HG03354 (cell line): ENCODE data around the gene ABCA7.
A peak's percentile ranks its signal among the peaks of the same experiment; 100 is the strongest.

ENCODE experiments used
- ATAC-seq: cut with Tn5 transposase; IDR thresholded peaks from one replicate; pipeline ENCODE4 v1.9.1; 2021; ENCODE audit warnings: mild to moderate bottlenecking; ENCODE audit not compliant: unreplicated experiment, poor library complexity, severe bottlenecking

ABCA7 gene

DNA sequence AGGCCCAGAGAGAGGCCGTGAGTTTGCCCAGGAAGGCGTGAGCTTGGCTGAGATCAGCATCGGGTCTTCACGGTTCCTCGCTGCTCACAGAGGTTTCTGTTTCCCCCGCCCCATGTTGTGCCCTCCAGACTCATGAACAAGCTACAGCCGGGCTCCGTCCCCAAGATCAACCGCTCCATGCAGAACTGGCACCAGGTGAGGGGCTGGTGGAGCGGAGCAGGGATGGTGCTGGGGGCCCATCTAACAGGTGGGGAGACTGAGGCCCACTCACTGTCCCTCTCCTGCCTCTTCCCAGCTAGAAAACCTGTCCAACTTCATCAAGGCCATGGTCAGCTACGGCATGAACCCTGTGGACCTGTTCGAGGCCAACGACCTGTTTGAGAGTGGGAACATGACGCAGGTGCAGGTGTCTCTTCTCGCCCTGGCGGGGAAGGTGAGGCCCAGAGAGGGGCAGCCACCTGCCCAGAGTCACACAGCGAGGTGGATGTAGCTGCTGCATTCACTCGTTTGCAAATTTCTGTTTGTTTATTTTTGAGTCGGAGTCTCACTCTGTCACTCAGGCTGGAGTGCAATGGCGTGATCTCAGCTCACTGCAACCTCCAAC lies 7.5 kb upstream of the ABCA7 start:
- ATAC-seq = no peak

DNA sequence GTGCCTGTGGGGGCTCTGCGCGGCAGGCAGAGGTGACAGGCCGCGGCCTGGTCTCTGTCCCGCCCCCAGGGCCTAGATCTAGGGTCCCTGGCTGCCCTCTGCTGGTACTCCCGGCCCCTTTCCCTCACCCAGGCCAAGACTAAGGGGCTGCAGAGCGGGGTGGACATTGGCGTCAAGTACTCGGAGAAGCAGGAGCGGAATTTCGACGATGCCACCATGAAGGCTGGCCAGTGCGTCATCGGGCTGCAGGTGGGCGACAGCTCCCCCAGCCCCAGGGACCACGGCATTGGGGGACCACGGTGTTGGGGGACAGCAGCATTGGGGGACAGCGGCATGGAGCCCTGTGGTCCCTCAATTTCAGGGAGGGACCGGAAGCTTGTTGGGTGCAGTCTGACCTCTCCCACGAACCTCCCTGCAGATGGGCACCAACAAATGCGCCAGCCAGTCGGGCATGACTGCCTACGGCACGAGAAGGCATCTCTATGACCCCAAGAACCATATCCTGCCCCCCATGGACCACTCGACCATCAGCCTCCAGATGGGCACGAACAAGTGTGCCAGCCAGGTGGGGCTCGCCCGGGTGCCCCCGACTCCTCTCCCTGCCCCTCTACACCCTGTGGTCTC lies 3.8 kb upstream of the ABCA7 start:
- no peak for ATAC-seq

GRCh38 chr19:1037621-1038064 lies 2.3 kb upstream of the ABCA7 start:
- ATAC-seq = no peak

- ATAC-seq = no peak
Observed at GRCh38 chr19:1038978-1039645, 795 bp upstream of the ABCA7 start.

DNA sequence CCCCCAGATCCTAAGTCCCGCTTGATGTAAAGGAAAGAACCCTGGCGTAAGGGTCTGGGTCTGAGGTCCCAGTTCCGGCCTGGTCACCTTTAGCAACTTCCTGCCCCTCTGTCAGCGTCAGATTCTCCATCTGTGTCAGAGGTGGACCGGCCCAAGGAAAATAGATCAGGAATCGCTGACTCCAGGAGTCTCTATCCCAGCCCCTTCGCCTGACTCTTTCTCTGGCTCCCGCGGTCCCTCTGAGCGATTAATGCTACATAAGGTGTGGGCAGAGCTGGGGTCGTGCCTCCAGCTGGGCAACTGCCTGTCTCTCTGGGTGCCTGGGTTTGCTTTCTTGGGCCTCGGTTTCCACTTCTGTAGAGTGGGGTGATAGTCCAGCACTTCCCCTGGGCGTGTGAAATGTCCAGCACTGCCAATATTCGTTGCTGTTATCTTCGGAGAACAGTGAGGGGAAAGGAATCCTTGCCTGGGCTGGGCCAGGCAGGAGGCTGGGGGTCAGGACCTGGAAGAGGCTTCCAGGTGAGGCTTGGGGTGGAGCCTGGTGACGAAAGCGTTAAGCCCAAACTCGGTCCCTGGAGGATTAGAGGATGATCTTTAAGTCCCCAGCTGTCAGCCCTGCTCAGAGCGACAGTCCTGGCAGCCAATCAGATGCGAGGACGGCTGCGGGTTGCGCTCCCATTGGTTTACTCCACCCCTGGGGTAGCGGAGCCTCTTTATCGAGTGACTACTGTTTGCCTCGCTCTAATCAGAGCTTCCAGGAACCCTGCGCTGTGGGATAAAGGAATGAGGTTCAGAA lies 767 bp downstream of the ABCA7 start:
- ATAC-seq = peak; percentile 47

GRCh38 chr19:1041272-1041834 lies 1.4 kb downstream of the ABCA7 start:
- ATAC-seq = no peak

- ATAC-seq = no peak
Observed at GRCh38 chr19:1041835-1042685, 2.2 kb downstream of the ABCA7 start.

DNA sequence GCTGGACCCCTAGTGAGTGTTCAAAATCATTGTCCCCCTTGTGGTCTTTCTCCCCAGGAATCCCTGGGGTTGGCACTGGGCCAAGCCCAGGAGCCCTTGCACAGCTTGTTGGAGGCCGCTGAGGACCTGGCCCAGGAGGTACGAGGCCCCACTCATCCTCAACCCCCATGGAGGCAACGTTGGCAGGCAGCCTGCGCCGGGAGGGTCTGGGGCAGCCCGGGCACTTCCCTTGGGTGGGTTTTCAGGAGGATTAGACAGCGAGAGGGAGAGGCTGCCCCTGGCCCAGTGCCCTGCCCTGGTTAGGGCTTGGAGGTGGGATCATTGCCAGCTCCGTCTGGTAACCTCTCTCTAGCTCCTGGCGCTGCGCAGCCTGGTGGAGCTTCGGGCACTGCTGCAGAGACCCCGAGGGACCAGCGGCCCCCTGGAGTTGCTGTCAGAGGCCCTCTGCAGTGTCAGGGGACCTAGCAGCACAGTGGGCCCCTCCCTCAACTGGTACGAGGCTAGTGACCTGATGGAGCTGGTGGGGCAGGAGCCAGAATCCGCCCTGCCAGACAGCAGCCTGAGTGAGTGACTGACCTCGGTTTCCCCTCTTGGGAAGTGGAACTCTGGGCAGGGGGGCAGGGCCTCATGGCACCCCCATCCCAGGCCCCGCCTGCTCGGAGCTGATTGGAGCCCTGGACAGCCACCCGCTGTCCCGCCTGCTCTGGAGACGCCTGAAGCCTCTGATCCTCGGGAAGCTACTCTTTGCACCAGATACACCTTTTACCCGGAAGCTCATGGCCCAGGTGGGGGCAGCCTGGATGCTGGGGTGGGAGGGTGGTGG lies 3.0 kb downstream of the ABCA7 start:
- ATAC-seq = no peak

GRCh38 chr19:1045247-1045603 lies 5.3 kb downstream of the ABCA7 start:
- peak; percentile 40 for ATAC-seq

- ATAC-seq = no peak
Observed at GRCh38 chr19:1046117-1046626, 6.3 kb downstream of the ABCA7 start.

- no peak for ATAC-seq
Observed at GRCh38 chr19:1046836-1047695, 7.2 kb downstream of the ABCA7 start.

GRCh38 chr19:1047696-1048147 lies 7.8 kb downstream of the ABCA7 start:
- ATAC-seq = no peak

- no peak for ATAC-seq
Observed at GRCh38 chr19:1049106-1049505, 9.2 kb downstream of the ABCA7 start.

GRCh38 chr19:1049800-1050199 lies 9.9 kb downstream of the ABCA7 start:
- no peak for ATAC-seq

GRCh38 chr19:1050989-1051788 lies 11.3 kb downstream of the ABCA7 start:
- no peak for ATAC-seq

DNA sequence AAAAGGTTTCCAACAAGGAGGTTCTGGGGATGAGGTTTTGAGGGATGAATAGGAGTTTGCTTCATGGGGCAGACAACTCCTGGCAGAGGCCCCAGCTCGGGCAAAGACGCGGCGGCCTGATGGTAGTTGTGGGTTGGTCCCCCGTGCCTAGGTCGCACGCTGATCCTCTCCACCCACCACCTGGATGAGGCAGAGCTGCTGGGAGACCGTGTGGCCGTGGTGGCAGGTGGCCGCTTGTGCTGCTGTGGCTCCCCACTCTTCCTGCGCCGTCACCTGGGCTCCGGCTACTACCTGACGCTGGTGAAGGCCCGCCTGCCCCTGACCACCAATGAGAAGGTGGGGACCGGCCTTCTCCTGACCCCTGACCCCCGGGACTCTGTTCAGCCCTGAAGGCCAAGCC lies 11.9 kb downstream of the ABCA7 start:
- ATAC-seq = no peak
